Subcutaneous preadipocyte (primary cell): ENCODE data around the gene SLC25A5. TPM values are rescaled to one million over a fixed set of nuclear protein-coding genes. Genes with fewer than 3 reads are reported as not detected.

Experiments used
- small RNA-seq: library from RNA; depleted of rRNA; stranded (forward); fragments of <200 nt; gene quantifications from one replicate; pipeline ENCODE3, GENCODE V24; 2012
- total RNA-seq: library from RNA; depleted of rRNA; stranded (reverse); fragments of >200 nt; gene quantifications from 2 replicates; pipeline ENCODE4 v1.2.3, GENCODE V29; 2012

Gene SLC25A5
- total RNA-seq, result 219 and 237 TPM in 2 replicates

GRCh38 chrX:119467842-119468550 is at the start of gene SLC25A5:
TSS of gene SLC25A5 (plus strand) at chrX:119468444. CDS start at chrX:119468516, 72 bp downstream.

Small RNA genes within 50 kb of the gene (small RNA-seq; reads per million reads assigned to genes)
- gene RNU1-67P, result 3.7 reads per million, percentile 90 among the genes with 10 or more reads in this experiment
- gene RNY3P16, result not detected

Other genes with a start within 250 kb of the SLC25A5 start
- gene PGRMC1, start 232.2 kb upstream of the SLC25A5 start, total RNA-seq, result 156 and 207 TPM in 2 replicates
- 25.0 and 27.2 TPM in 2 replicates for gene SLC25A43, start 69.1 kb upstream of the SLC25A5 start, total RNA-seq
- 15.4 and 22.1 TPM in 2 replicates for gene STEEP1, start 97.0 kb downstream of the SLC25A5 start, total RNA-seq
- 21.3 and 30.9 TPM in 2 replicates for gene UBE2A, start 106.1 kb downstream of the SLC25A5 start, total RNA-seq
- gene NKRF, start 138.0 kb downstream of the SLC25A5 start, total RNA-seq, result 5.5 and 8.8 TPM in 2 replicates
- gene SEPTIN6, start 224.7 kb downstream of the SLC25A5 start, total RNA-seq, result 2.9 and 7.0 TPM in 2 replicates